ENCODE measurements around the gene LRMDA.

GRCh38 chr10:75527542-75527941 lies 96.1 kb downstream of the LRMDA start:
- no peak for TF ChIP-seq CTCF (IDR thresholded peaks at IDR 0.05)
- no peak for TF ChIP-seq POLR2A (IDR thresholded peaks at IDR 0.05)
